IPS DF 19.7 (cell line): Measurements from ENCODE around the gene LRRC36.

Source experiments
- DNase-seq: peaks from one replicate; pipeline ENCODE4 v3.0.0-alpha.2; 2013; ENCODE audit warnings: low read depth, low spot score

LRRC36 gene

DNA sequence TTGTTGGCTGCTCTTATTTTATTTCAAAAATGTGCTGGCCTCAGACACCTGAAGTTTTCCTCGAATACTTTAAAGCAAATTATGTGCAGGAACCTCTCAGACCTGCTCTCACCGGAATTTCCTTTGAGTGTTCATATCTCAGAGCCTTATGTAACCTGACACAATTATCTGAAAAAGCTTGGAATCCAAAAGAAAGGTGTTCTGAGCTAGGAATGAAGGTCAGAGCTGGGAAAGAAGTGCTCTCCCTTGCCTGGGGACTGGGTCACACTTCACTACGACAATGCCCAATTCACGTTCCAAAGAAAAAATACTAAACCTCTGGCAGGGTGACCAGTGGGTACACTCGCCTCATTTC is 97.6 kb downstream of the LRRC36 start:
- no peak for DNase-seq

DNA sequence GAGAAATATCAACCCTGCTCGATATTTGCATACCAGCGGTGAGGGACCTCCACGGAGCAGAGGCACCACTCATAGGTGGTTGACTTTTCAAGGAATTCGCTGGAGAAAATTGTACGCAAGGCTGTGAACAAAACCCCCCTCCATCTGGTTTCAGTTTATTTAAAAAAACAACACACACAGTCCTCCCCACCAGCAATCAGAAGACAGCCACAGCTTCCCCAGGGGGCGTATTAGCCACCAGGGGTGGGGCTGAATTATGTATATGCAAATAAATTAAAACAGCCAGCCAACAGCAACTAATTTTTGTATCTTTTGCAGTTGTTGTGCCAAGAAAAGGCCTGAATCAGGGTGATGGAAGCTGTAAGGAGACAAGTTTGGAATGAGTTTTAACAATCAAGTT is 98.4 kb downstream of the LRRC36 start:
- no peak for DNase-seq

DNA sequence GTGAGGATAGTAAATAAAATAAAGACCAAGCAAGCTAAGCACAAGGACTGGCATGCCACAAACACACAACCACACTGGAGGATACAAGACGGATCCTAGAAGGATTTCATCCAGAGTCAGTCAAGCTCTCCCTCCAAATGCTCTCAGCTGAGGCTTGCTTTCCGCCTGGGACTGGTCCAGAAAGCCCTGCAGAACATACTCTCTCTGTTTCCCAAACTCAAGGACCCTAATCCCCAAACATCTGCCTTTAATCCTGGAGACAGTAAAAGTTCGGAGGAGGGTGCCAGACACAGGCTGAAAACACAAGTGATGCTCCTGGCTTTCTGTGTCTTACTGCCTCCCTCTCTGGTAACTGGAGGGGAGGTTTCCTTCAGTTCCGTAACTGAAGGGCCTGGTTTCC is 99.0 kb downstream of the LRRC36 start:
- no peak for DNase-seq

DNA sequence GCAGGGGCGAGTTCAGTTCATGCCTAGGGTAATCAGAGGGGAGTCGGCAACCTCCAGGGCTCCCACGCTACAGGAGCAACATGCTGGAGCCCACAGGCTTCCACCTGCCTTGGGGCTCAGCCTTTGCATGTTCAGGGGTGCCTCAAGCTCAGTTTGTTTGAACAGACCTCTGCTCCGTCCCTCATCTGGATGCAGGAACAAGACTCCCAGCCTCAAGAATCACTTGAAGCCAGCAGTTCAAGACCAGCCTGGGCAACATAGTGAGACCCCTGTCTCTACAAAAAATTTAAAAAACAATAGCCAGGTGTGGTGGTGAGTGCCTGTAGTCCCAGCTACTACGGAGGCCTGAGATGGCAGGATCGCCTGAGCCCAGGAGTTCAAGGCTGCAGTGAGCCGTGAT is 99.4 kb downstream of the LRRC36 start:
- DNase-seq = no peak

DNA sequence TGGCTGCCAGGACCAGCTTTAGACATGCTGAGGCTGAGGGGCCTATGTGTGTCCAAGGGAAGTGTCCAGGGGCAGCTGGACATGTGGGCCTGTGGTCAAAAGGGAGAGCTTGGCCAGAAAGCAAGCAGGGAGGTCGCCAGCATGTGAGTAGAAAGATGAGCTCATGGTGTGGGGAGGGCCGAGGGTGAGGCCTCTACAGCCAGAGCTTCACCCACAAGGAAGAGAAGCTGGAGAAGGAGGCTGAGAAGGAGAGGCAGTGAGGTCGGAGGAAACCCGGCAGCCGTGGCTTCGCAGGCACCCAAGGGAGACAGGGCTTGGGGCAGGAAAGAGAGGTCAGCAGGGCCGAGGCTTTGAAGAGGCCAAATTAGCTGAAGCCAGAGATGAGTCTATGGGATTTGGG is 100.3 kb downstream of the LRRC36 start:
- DNase-seq = no peak

DNA sequence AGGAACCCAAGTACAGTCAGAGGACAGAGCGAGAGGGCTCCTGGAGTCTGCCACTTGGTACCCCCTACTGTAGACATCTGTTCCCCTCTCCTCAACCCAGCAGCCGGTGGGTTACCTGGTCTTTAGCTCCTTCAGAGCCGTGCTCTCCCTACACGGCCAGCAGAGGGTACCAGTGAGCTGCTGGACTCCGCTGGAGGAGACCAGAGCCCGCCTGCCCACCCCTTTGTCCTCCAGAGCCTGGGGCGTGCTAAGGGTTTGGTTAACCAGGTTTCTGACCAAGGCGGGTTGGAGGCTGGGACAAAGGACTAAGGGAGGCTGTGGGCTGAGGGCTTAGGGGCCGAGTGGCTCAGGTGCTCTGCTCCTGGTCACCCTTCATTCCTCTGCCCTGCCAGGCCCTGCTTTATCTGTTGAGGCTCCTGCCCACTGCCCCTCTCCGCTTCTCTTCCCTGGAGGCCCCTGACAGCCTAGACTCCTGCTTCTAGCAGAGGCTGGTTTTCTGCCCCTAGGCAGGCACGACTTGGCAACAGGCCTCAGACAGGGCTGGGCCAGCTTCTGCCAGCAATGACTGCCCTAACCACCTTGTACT is 101.6 kb downstream of the LRRC36 start:
- DNase-seq = no peak

DNA sequence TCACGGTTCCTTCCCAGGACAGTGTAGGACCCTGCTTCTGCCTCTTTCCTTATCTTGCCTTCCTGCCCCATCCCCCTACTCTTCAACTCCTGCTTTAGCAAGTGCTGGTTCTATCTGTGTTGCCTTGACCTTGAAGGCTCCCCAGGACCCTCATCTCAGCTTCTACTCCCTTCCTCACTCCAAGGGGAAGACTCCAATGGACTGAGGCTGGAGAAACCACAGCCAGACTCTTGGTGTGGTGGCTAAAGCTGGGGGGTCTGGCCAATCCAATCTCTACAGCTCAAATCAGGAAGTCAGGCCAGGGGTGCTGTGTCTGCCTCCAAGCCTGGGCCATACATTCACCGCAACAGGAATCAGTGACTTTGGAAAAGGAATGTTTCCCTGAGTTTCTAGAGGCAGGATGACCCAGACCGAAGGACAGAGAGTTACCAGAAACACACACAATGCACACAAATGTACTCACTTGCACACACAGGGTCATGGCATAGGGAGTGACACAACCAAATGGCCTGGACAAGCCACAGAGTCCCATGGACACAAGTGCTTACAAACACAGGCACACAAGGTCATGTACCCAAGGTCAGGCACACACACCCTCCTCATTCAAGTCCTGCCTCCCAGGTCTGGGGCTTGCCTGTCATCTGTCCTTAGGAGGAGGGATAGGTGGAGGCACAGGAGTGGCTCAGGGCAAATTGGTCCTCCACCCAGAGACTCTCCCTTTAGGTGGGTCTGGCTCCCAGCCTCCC is 102.6 kb downstream of the LRRC36 start:
- DNase-seq = no peak

DNA sequence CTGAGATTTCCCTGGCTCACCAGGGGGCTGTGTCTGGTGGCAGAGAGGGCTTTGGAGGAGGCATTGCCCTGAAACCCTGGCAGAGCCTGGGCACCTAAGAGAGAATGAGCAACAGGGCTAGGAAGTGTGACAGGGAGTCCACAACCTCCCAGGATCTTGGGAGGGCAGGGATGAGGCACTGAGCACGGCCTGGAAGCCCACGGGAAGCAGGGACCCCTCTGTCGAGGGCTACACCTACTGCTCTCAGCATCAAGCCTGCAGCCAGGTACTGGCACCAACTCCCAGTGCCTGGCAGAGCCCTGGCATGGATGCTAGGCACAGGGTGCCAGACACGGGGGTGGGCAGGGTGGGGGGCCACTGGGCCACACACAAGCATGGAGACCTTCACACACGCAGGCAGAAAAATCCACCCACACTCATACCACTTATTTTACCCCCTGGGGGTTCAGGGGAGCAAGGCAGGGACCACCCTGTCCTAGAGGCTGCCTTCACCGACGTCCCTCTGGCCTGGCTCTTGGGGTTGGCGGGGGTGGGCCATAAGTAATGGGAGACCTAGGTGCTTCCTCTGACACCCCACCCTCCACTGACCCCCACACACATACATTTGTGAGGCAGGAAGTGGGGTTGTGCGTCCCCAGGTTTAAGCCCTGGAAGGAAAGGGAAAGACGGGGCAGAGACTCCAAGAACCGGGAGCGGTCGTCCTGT is 103.3 kb downstream of the LRRC36 start:
- no peak for DNase-seq

DNA sequence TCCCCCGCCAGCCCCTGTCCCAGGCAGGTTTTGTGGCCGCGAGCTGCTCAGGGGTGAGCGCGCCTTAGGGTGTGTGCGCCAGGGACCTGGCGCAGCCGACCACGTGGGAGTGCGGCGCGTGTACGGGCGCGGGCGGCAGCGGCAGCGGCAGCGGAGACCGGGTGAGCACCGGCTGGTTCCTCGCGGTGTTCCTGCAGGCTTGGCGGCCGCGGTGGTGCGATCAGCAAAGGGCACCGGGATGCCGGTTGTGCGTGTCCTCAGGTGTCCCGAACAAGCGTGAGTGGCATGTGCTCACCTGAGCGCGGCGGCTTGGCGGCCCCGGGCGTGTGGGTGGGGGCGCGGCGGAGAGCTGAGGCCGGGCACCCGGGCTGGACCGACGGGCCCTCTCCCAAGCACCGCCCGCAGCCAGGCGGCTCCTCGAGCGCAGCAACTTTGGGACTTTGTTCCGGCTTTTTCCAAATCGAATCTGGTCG is 103.9 kb downstream of the LRRC36 start:
- DNase-seq = no peak

DNA sequence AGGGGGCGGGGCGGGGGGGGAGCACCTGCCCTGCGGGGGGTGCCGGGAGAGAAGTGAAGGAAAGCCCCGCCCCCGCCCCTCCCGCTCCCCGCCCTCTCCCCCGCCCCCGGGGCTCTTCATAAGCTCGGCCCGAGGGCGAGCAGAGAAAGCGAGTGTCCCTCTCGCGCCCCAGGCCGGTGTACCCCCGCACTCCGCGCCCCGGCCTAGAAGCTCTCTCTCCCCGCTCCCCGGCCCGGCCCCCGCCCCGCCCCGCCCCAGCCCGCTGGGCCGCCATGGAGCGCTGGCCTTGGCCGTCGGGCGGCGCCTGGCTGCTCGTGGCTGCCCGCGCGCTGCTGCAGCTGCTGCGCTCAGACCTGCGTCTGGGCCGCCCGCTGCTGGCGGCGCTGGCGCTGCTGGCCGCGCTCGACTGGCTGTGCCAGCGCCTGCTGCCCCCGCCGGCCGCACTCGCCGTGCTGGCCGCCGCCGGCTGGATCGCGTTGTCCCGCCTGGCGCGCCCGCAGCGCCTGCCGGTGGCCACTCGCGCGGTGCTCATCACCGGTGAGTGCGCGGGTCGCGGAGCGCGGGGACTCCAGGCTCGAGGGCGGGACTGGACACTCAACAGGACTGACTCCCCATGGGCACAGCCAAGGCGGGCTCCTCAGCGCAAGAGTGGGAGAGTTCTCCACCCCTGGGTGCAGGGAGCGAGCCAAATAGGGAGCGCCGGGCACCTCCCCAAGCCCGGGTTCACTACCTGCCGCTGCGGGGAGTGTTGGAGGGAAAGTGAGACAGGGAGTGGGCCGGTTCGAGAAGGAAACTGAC is 104.6 kb downstream of the LRRC36 start, which contains the start of gene HSD11B2:
TSS of gene HSD11B2 (plus strand) at position 145 of the 798 bp plus-strand sequence. CDS start at position 273, 128 bp downstream.
- DNase-seq = no peak

DNA sequence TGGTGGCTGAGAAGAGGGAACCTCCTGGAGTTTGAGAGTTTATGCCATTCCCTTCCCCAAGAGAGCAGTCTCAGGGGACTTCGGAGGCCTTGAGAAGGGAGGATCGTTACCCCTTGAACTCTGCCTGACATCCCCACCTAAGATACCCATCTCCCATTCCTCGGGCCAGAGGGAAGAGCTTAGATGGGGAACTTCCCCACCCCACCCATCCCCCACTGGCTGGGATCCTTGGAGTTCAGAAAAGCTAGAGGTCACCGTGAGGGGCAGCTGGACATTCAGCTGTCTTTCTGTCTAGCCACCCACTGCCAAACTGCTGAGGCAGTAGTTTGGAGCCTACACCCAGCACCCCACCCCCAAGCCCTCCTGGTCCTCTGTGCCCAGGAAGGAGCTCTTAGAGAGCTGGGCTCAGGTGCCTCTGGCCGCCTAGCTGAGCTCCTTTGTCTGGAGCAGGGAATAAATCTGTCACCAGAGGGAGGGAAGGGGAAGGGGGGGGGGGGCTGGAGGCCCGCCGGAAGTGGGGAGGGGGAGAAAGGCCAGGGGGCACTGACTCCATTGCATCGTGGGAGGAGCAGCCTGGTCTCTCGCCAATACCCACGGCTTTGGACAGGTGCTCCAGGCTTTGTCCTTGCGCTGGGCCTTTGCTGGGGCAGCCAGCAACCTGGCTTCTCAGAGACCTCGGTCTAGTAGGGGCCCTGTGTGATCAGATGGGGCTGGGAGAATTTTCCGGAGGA is 105.3 kb downstream of the LRRC36 start:
- no peak for DNase-seq

DNA sequence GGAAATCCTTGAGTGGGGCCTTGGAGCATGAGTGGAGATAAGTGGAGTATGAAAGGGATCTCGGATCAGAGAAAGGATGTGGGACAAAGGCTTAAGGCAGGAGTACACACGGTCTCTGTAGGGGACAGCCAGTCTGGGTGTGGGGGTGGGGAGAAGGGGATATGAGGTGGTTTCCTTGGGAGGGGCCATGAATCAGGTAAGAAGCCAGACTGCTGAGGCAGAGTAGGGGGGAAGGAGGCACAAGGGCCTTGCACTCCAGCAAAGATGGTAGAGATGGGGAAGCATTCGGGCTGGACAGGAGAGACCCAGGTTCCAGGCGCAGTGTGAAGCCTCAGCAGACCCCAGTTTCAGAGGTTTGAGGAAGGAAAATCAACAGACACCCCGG is 105.9 kb downstream of the LRRC36 start:
- DNase-seq = no peak

DNA sequence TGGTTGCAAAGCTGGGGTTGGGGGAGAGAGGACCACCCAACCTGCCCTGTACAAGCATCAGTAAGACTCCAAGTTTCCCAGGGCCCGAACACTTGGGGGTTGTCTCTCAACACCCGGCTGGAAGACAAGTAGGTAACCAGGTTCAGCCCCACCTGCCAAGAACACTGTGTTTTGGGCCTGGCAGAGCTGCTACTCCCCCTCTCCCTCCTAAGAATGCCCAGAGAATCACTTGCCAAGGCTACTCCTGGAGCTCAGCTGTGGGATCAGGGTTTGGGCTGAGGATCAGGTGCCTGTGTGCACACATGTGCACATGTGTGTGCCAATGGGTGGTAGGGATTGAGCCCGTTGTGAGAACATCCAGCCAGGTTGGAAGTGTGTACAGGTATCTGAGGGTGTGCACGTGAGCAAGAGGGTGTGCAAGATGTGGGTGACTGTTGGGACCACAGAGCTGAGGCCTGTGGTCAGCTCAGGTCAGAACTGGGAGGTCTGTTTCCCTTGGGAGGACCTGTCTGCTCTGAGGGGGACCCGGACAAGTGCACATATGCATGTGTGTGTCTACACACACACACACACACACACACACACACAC is 106.6 kb downstream of the LRRC36 start:
- no peak for DNase-seq
